NCI-H774 (cell line): ENCODE measurements around the gene UQCR11.

Experiments used
- DNase-seq: peaks from one replicate; lab custom pipeline; 2025; lab: John Stamatoyannopoulos, UW

Gene UQCR11

DNA sequence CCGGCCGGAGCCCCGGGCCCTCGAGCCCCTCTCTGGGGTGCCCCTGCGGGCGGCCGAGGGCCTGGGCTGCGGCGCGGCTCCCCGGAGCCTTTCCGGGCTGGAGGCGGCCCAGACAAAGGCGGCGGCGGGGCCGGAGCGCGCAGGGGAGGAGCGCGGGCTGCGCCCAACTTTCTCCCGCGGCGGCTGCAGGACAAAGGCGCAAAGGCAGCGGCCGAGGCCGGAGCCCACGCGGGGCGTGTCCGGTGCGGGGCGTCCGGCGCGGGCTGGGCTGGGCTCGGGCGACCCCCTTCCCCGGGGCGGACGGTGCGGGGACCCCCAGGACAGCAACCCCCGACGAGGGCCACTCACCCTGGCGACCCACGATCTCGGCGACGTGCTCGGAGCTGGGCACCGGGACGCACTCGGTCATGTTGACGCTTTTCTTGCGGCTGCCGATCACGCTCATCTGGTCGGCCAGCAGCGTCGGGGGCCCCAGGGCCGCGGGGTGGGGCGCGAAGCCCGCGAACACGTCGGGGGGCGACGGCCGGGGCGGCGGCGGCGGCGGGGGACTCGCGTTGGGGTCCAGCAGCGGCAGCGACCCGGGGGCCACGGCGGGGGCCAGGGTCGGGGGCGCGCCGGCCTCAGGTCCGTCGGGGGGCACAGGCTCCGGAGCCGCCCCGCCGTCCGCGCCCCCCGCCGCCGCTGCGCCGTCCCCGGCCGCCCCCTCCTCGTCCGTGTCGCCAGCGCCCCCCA is 38.0 kb downstream of the UQCR11 start:
- no peak for DNase-seq

DNA sequence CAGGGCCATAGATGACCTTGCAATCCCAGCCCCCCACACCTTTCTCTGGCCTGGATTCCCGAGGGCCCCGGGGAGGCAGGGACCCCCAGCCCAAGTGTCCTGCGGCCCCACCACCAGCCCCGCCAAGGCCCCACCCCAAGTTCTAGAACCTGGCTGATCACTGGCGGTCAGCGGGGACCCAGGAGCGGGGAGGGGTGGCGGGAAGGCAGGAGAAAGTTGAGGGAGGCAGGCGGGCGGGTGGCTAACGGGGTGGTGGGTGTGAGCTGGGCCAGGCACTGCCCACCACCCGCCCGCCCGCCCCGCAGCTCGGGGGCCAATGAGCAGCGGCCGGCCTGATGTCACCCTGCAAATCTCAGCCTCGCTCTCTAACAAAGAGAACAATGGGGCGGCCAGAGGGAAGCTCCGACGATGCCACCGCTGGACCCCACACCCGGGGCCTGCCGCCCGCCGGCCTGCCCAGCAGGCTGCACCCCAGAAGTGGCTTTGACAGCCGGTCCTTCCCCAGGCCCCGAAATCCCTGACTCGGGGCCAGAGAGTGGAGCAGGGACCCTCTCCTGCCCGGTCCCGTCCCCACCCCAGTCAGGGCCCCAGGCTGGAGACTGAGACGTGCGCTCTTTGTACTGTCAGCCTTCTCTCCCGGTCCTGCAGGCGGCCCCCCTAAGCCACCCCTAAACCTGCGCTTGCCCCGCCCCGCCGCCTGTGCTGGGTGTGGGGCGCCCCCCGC is 38.7 kb downstream of the UQCR11 start:
- DNase-seq = peak; percentile 23

DNA sequence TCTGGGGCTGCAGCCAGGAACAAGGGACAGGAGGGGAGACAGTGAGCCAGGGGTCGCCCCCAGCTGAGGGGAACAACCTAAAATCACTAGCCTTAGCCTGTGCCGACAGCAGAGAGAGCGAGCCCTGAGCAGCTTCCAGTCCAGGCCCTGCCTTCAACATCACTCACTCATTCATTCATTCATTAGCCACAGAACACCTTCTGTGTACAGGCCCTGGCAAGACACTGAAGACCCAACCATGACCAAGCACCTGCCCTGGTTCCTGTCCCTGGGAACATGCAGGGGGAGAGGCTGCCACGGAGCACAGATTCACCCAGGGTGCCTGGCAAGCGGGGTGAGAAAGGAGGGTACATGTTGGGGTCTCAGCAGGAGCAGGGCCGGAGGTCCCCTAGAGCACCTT is 42.0 kb downstream of the UQCR11 start:
- no peak for DNase-seq

- DNase-seq = no peak
Measured at GRCh38 chr19:1561236-1561842, 43.9 kb downstream of the UQCR11 start.

- DNase-seq = no peak
Measured at GRCh38 chr19:1560286-1560882, 44.9 kb downstream of the UQCR11 start.

GRCh38 chr19:1558552-1558951 is 46.7 kb downstream of the UQCR11 start:
- no peak for DNase-seq

GRCh38 chr19:1556390-1557070 is 48.7 kb downstream of the UQCR11 start:
- DNase-seq = no peak

GRCh38 chr19:1555487-1556389 is 49.5 kb downstream of the UQCR11 start:
- no peak for DNase-seq

GRCh38 chr19:1554968-1555367 is 50.3 kb downstream of the UQCR11 start:
- no peak for DNase-seq

DNA sequence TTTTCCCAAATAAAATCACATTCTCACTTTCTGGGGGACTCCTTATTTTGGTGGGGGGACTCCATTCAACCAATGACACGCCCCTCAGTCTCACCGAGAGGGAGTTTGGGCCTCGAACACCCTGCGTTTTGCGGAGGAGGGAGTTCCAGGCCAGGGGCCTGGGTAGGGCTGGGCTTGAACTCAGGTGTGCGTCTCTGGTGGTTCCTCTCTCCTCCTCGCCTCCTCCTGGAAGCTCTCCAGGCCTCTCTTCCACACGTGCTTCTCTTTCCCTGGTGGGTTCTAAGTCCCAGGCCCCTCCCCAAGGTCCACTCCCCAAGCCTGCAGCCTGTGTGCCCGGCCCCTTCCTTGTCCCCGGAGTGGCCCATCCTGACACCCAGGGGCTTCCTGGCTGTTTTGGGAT is 51.8 kb downstream of the UQCR11 start:
- no peak for DNase-seq

DNA sequence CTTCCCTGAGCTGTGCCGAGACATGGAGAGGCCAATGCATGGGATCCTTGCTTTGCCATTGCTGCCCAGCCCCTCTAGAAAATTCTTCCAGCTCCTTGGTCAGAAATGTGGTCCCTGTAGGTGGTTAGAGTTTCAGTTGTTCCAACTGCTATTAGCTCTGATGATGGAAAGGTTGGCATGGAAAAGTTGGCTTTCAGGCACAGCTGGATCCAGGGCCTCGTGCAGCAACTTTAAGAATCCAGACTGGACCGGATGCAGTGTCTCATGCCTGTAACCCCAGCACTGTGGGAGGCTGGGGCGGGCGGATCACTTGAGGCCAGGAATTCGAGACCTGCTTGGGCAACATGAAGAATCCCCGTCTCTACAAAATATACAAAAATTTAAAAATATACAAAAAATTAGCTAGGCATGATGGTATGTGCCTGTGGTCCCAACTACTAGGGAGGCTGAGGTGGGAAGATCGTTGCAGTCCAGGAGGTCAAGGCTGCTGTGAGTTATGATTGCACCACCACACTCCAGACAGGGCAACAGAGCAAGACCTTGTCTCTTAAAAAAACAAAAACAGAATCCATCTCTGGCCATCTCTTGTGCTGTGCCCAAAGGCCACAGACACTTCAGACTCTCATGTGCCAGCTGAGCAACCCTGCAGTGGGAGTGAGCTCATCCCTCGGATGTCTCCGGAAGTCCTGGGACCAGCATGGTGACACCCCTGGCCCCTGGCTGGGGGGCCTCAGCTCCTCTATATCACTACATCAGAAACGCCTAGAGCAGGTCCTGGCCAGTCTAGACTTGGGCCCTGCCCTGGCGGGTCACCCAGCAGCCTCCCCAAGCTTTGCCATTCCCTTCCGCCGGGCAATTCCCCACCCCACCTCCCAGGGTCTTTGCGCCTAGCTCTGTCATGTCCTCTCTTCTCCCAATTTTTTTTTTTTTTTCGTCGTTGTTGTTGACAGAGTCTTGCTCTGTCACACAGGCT is 53.9 kb downstream of the UQCR11 start:
- no peak for DNase-seq

DNA sequence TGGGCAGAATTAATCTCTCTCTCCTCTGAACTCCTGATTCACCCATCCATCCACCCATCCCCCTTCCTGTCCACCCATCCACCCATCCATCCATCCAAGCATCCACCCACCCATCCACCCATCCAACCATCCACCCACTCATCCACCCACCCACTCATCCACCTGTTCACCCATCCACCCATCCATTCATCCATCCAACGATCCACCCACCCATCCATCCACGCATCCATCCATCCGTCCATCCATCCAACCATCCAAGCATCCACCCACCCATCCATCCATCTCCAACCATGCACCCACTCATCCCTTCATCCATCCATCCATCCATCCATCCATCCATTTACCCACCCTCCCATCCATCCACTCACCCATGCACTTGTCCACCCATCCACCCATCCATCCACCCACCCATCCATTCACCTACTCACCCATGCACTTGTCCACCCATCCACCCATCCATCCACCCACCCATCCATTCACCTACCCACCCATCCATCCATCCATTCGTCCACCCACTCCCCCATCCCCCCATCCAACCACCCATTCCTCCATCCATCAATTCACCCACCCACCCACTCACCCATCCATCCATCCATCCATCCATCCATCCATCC is 55.8 kb downstream of the UQCR11 start:
- no peak for DNase-seq
